Kidney (tissue), 14 donors: ENCODE results near the gene HMX3. TPM values are rescaled to one million over a fixed set of nuclear protein-coding genes. Genes with fewer than 3 reads are reported as not detected.
"Not testable (repeated sequence)": the region's sequence is repeated elsewhere in the genome, so short reads cannot be mapped to it uniquely, and the experiment has no call there.

ENCODE experiments used
- DNase-seq, 5 donors: peaks; one replicate each; pipeline ENCODE4 v3.0.0-alpha.2; 2013 to 2020
- FAIRE-seq: peaks from 2 replicates; lab custom pipeline; 2012; peaks lifted over from hg19 to GRCh38; lab: Jason Lieb, UNC
- H3K27ac ChIP-seq, 2 donors: one replicate each; pipeline ENCODE4 v1.7.0; 2013; ENCODE audit warnings: low read depth in 2 of 2, low read length in 2 of 2, inconsistent platforms in 1 of 2
- H3K27me3 ChIP-seq: one replicate; pipeline ENCODE4 v1.7.1; 2013; ENCODE audit warnings: low read length, inconsistent platforms; ENCODE audit not compliant: control insufficient read depth, insufficient read depth
- H3K36me3 ChIP-seq, 3 donors: one replicate each; pipeline versions ENCODE4 v1.7.0 to v1.7.1; 2013; ENCODE audit warnings: low read length in 3 of 3, control low read depth in 1 of 3, inconsistent platforms in 1 of 3; ENCODE audit not compliant: insufficient read depth in 3 of 3, control insufficient read depth in 2 of 3
- H3K4me1 ChIP-seq, 3 donors: one replicate each; pipeline versions ENCODE4 v1.7.0 to v1.7.1; 2013; ENCODE audit warnings: low read length in 3 of 3, inconsistent platforms in 1 of 3, low read depth in 1 of 3; ENCODE audit not compliant: control insufficient read depth in 2 of 3, insufficient read depth in 2 of 3
- H3K4me3 ChIP-seq, 3 donors: one replicate each; pipeline versions ENCODE4 v1.7.0 to v1.8.1; 2013; ENCODE audit warnings: low read length in 3 of 3, control low read depth in 1 of 3, inconsistent platforms in 1 of 3
- H3K9ac ChIP-seq, 3 donors: one replicate each; pipeline versions ENCODE4 v1.7.0 to v1.7.1; 2013; ENCODE audit warnings: low read length in 3 of 3, control low read depth in 1 of 3, inconsistent platforms in 1 of 3
- H3K9me3 ChIP-seq, 3 donors: one replicate each; pipeline versions ENCODE4 v1.7.0 to v1.7.1; 2013; ENCODE audit warnings: low read length in 3 of 3, control low read depth in 1 of 3, inconsistent platforms in 1 of 3; ENCODE audit not compliant: control insufficient read depth in 2 of 3, insufficient read depth in 1 of 3
- intact Hi-C: fragments of 100-400 bp; cut with DNase I; formaldehyde crosslinking; loops from one replicate; pipeline ENCODE4 v1.11.1; 2022
- polyA plus RNA-seq: library from polyadenylated mRNA; stranded (reverse); fragments of 350-450 nt; fragmentation: Illumina TruSeq; extraction: RNeasy Lipid Tissue Mini Kit (QIAGEN cat#74804); gene quantifications from one replicate; pipeline ENCODE4 v1.2.3, GENCODE V29; 2014; ENCODE audit warnings: low read depth, low replicate concordance; ENCODE audit not compliant: insufficient read depth
- total RNA-seq: library from RNA; stranded (reverse); fragmentation: NEBNext Ultra II Directional; extraction: Animal tissue kit (Norgen Biotek cat#: 25700); gene quantifications from one replicate; pipeline ENCODE4 v1.2.1, GENCODE V29; 2021
- TF ChIP-seq, protein P1 (sequence below): IDR thresholded peaks from 3 replicates; pipeline ENCODE4 v1.5.1; 2012; ENCODE audit warnings: mild to moderate bottlenecking, moderate library complexity, borderline replicate concordance; ENCODE audit not compliant: insufficient read depth; ENCODE audit errors: extremely low read depth
- donor health status: control.
- donor health status: control.
- donor health status: control.
- donor health status: control.
- donor health status: control.
- donor health status: DM: yes; HTN: yes; CAD: no.
- donor health status: Normal renal cell carcinoma (clear cell type).

The HMX3 gene
- total and polyA plus RNA-seq, 2 donors from 2014 or later = not detected

DNA sequence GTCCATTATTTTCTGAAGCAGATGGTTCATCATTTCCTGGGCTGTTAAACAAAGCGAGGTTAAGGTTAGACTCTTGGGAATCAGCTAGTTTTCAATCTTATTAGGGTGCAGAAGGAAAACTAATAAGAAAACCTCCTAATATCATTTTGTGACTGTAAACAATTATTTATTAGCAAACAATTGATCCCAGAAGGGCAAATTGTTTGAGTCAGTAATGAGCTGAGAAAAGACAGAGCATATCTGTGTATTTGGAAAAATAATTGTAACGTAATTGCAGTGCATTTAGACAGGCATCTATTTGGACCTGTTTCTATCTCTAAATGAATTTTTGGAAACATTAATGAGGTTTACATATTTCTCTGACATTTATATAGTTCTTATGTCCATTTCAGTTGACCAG, 28.5 kb downstream of the HMX3 start:
- Histone ChIP-seq H3K27ac (no peak overlapping the region), H3K27me3 (no peaks in the 10 kb centered on the region), H3K9me3 (no peaks in the 10 kb centered on the region), H3K36me3 (peaks cover 5 to 21% (median 19%) of the 10 kb centered on the region in 3 donors), H3K9ac (no peak overlapping the region), H3K4me3 (no peak overlapping the region), H3K4me1 (no peaks in the 10 kb centered on the region)
- intact Hi-C loops = no loop called here
- no peak for DNase-seq
- TF ChIP-seq, protein P1, sequence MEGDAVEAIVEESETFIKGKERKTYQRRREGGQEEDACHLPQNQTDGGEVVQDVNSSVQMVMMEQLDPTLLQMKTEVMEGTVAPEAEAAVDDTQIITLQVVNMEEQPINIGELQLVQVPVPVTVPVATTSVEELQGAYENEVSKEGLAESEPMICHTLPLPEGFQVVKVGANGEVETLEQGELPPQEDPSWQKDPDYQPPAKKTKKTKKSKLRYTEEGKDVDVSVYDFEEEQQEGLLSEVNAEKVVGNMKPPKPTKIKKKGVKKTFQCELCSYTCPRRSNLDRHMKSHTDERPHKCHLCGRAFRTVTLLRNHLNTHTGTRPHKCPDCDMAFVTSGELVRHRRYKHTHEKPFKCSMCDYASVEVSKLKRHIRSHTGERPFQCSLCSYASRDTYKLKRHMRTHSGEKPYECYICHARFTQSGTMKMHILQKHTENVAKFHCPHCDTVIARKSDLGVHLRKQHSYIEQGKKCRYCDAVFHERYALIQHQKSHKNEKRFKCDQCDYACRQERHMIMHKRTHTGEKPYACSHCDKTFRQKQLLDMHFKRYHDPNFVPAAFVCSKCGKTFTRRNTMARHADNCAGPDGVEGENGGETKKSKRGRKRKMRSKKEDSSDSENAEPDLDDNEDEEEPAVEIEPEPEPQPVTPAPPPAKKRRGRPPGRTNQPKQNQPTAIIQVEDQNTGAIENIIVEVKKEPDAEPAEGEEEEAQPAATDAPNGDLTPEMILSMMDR = no peak
- no peak for FAIRE-seq

DNA sequence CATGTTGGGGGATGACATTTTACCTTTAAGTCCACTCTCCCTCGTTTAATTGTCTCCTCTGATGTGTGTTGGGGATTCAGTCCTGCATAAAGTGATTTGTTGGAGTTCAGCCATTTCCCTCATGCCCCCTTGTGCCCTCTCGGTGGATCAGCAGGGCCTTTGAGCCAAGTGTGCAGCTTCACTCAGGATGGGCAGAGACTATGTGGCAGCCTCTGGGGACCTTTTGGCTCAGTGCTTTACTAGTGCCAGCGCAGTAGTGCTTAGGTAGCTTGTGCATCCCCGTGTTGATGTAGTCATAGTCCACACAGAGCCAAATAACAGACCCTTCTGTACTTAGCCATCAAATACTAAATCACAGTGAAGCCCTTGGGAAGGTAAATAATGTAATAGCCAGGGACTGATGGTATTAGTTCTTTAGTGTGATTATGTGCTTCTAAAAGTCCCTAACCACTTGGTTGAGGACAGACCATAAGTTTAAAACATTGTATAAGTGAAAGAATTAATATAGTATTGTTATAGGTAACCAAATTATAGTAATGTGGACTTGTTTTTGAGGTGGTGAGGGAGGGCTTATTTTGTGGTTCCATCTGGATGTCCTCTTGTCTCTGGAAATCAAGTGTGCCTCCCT, 29.8 kb downstream of the HMX3 start:
- no peaks in the 10 kb centered on the region for H3K9me3 ChIP-seq
- no peak overlapping the region for H3K4me3 ChIP-seq
- FAIRE-seq = no peak
- H3K27me3 ChIP-seq = no peaks in the 10 kb centered on the region
- DNase-seq = no peak
- no peak overlapping the region for H3K27ac ChIP-seq
- H3K36me3 ChIP-seq = peaks cover 5 to 21% (median 19%) of the 10 kb centered on the region in 3 donors
- intact Hi-C loops = no loop called here
- no peak overlapping the region for H3K9ac ChIP-seq
- TF ChIP-seq, protein P1 = no peak
- no peaks in the 10 kb centered on the region for H3K4me1 ChIP-seq

DNA sequence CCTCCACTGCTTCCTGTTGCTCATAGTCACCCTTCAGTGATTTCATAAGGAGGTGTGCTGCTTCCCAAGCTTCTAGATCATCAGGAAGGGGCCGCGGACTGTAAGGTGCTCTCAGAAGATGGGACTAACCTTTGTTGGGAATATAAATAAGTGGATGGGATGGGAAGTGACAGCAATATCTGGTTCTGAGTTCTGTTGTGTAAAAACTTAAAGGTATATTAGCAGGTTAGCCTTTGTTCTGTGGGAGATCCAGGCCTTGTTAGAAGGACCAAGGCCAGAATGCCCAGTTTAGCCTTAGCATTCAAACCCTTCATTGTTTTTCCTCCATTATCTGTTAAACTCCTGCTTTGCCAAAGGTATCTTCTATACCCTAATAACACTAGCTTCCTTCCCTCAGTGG, 30.8 kb downstream of the HMX3 start:
- Histone ChIP-seq H3K4me1 (no peaks in the 10 kb centered on the region), H3K27me3 (no peaks in the 10 kb centered on the region), H3K27ac (no peak overlapping the region), H3K9ac (no peak overlapping the region), H3K36me3 (peaks cover 5 to 21% (median 19%) of the 10 kb centered on the region in 3 donors), H3K4me3 (no peak overlapping the region), H3K9me3 (no peaks in the 10 kb centered on the region)
- FAIRE-seq (no peak), DNase-seq (no peak)
- intact Hi-C loops = no loop called here
- TF ChIP-seq, protein P1 = no peak

DNA sequence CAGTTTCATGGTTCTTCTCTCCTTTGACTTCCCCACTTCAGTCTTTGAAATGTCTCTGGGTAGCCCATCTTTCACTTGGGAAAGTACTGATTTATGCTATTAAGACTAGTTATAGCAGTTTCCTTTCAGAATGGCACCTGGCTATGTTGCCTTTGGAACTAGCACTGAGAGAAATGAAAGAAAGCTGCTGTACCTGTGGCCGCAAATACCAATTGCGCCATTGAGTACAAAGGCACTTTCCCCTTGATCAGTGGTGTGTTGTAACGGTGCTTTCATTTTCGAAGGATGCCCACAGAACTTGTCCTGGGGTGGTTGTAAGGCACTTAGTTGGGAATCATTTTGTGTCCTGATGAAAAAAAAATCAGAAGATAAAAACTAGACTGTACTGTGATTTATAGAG, 35.2 kb downstream of the HMX3 start:
- Histone ChIP-seq H3K4me3 (no peak overlapping the region), H3K36me3 (peaks cover 0 to 10% (median 2%) of the 10 kb centered on the region in 3 donors), H3K9me3 (no peaks in the 10 kb centered on the region), H3K4me1 (no peaks in the 10 kb centered on the region), H3K9ac (no peak overlapping the region), H3K27me3 (no peaks in the 10 kb centered on the region), H3K27ac (no peak overlapping the region)
- TF ChIP-seq, protein P1 = no peak
- intact Hi-C loops = no loop called here
- no peak for FAIRE-seq
- DNase-seq = no peak

DNA sequence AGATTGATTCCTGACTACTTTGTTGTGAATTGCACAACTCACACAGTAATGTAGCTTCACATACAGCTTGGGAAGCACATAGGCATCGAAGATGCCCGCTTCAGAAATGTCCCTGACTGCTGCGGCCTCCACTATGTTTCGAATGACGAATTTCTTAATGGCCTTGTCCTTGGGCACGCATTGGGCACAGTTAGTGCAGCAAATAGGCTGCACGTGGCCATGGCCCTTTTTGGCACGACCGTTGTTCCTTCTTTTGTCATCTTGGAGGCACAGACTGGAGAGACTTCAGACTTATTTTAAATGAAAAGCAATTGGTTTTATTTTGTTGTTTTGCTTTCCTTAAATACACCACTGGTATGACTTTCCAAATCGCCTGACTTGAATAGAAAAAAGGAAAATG, 35.8 kb downstream of the HMX3 start:
- H3K4me3 ChIP-seq, H3K9me3 ChIP-seq, intact Hi-C loops, H3K27ac ChIP-seq, H3K4me1 ChIP-seq, FAIRE-seq, H3K27me3 ChIP-seq, H3K36me3 ChIP-seq, DNase-seq, H3K9ac ChIP-seq: not testable (repeated sequence)
